ENCODE measurements around the gene FAM187B. TPM values are rescaled to one million over a fixed set of nuclear protein-coding genes. Genes with fewer than 3 reads are reported as not detected.

Gene FAM187B
- polyA plus RNA-seq, 1 of the 3 experiments (the other 2 are of a cell fraction) = not detected

GRCh38 chr19:35211545-35212230, 16.9 kb downstream of the FAM187B start (continued):
- no peak for TF ChIP-seq YY1 (IDR thresholded peaks at IDR 0.05; ENCODE audit: low read depth)
- no peak for TF ChIP-seq ELF1 (IDR thresholded peaks at IDR 0.05)
- no peak for TF ChIP-seq RFX5 (IDR thresholded peaks at IDR 0.05; ENCODE audit: low read length)
- TF ChIP-seq CHD2 (IDR thresholded peaks at IDR 0.05; ENCODE audit: low read length, partially characterized antibody) = no peak
- no peak for TF ChIP-seq MXI1 (IDR thresholded peaks at IDR 0.05; ENCODE audit: low read depth, low read length)
- no peak for TF ChIP-seq REST (IDR thresholded peaks at IDR 0.05; ENCODE audit: low read depth, low read length)
- TF ChIP-seq MEF2A (IDR thresholded peaks at IDR 0.05; ENCODE audit: borderline replicate concordance, low read depth) = no peak

- no peak overlapping the region for H3K9ac ChIP-seq
- 57% methylated on average over 4 of the region's 4 CpGs for WGBS (ENCODE audit: low lambda C conversion rate)
- peaks cover 19% of the 10 kb centered on the region; the same call in 1 of the 2 replicates for H3K27me3 ChIP-seq (ENCODE audit: insufficient read depth)
- H3K27ac ChIP-seq (ENCODE audit: low read depth in 2 of 2, low read length in 1 of 2) = no peak overlapping the region
- TF ChIP-seq NFIC (IDR thresholded peaks at IDR 0.05; ENCODE audit: borderline replicate concordance) (no peak), JUND (IDR thresholded peaks at IDR 0.05) (no peak), USF2 (IDR thresholded peaks at IDR 0.05; ENCODE audit: borderline replicate concordance, low read depth, low read length) (no peak), RXRA (IDR thresholded peaks at IDR 0.05; ENCODE audit: borderline replicate concordance, low read depth) (no peak), IRF3 (IDR thresholded peaks at IDR 0.05; ENCODE audit: low read depth, low read length) (no peak), GABPA (IDR thresholded peaks at IDR 0.05; ENCODE audit: low read depth) (no peak), EZH2phosphoT487 (IDR thresholded peaks at IDR 0.05; ENCODE audit: borderline replicate concordance, low read depth) (no peak), GATA2 (CRISPR knock-in tag; IDR thresholded peaks at IDR 0.05) (no peak), YY1 (IDR thresholded peaks at IDR 0.05; ENCODE audit: low read depth) (no peak), FOXM1 (IDR thresholded peaks at IDR 0.05; ENCODE audit: low read depth) (no peak), ZBTB33 (IDR thresholded peaks at IDR 0.05; ENCODE audit: borderline replicate concordance, low read depth) (no peak), EP300 (IDR thresholded peaks at IDR 0.05; ENCODE audit: borderline replicate concordance in 1 of 2, low read depth in 1 of 2, low read length in 1 of 2) (no peak), PBX3 (IDR thresholded peaks at IDR 0.05) (no peak), MAX (IDR thresholded peaks at IDR 0.05; ENCODE audit: low read depth) (no peak), NRF1 (IDR thresholded peaks at IDR 0.05; ENCODE audit: low read depth, low read length) (no peak)
- no peak for DNase-seq
- H3K36me3 ChIP-seq (replicated peaks in 1 of 2; ENCODE audit: control insufficient read depth in 1 of 2, insufficient read depth in 2 of 2, low read length in 1 of 2) = no peaks in the 10 kb centered on the region
- POLR2A ChIA-PET = no interaction called here
- no peaks in the 10 kb centered on the region for H3K9me2 ChIP-seq
- no peaks in the 10 kb centered on the region for H3K79me2 ChIP-seq (ENCODE audit: insufficient read depth)
- H3K9me3 ChIP-seq = no peaks in the 10 kb centered on the region
- H3K4me1 ChIP-seq (ENCODE audit: control insufficient read depth in 1 of 2, insufficient read depth in 2 of 2, low read depth in 1 of 2, low read length in 1 of 2) = peaks cover 8 to 9% of the 10 kb centered on the region in 2 experiments; a peak in 2 of 4 replicates
- no peak overlapping the region for H3K4me2 ChIP-seq
- H4K20me1 ChIP-seq (ENCODE audit: insufficient read depth) = no peaks in the 10 kb centered on the region
- no peaks in the 10 kb centered on the region for H3F3A ChIP-seq (replicated peaks; ENCODE audit: insufficient read depth)
- H2AFZ ChIP-seq (ENCODE audit: low read depth) = no peak overlapping the region
- CTCF ChIA-PET = no interaction called here
- no peak overlapping the region for H3K4me3 ChIP-seq (ENCODE audit: low read depth in 2 of 2, low read length in 1 of 2)
Measured at GRCh38 chr19:35209646-35210045, 18.9 kb downstream of the FAM187B start.
